ENCODE measurements around the gene C20orf204.
A peak's percentile ranks its signal among the peaks of the same experiment; 100 is the strongest.

C20orf204 gene

GRCh38 chr20:64042054-64042781, 6.2 kb downstream of the C20orf204 start:
- peak in 2 of 3 donors; percentile 43 to 54 for DNase-seq

GRCh38 chr20:64043768-64044167, 7.8 kb downstream of the C20orf204 start:
- no peak for DNase-seq

- DNase-seq = no peak
Observed at GRCh38 chr20:64044484-64045247, 8.7 kb downstream of the C20orf204 start.

GRCh38 chr20:64045346-64046011, 9.5 kb downstream of the C20orf204 start:
- DNase-seq = peak in 1 of 3 donors; percentile 55

GRCh38 chr20:64047046-64047389, 11.0 kb downstream of the C20orf204 start:
- no peak for DNase-seq

GRCh38 chr20:64047968-64048401, 12.0 kb downstream of the C20orf204 start:
- no peak for DNase-seq

GRCh38 chr20:64048402-64049044, 12.5 kb downstream of the C20orf204 start:
- DNase-seq = no peak

- peak; percentile 32 to 69 (median 41) for DNase-seq
Observed at GRCh38 chr20:64049060-64049877, 13.3 kb downstream of the C20orf204 start, which contains the start of gene SOX18. TSS of gene SOX18 (minus strand) at chr20:64049639. CDS start at chr20:64049516, 123 bp downstream.

- DNase-seq = no peak
Observed at GRCh38 chr20:64049878-64050260, 13.9 kb downstream of the C20orf204 start.

- DNase-seq = peak in 1 of 3 donors; percentile 41
Observed at GRCh38 chr20:64050261-64051032, 14.5 kb downstream of the C20orf204 start.

- no peak for DNase-seq
Observed at GRCh38 chr20:64051033-64051452, 15.1 kb downstream of the C20orf204 start.

- no peak for DNase-seq
Observed at GRCh38 chr20:64051561-64052325, 15.8 kb downstream of the C20orf204 start.

- no peak for DNase-seq
Observed at GRCh38 chr20:64052326-64052722, 16.3 kb downstream of the C20orf204 start.

- DNase-seq = no peak
Observed at GRCh38 chr20:64052987-64053840, 17.2 kb downstream of the C20orf204 start.

- peak in 2 of 3 donors; percentile 36 to 41 for DNase-seq
Observed at GRCh38 chr20:64053841-64054661, 18.1 kb downstream of the C20orf204 start.

GRCh38 chr20:64055396-64055892, 19.5 kb downstream of the C20orf204 start:
- DNase-seq = no peak

- DNase-seq = no peak
Observed at GRCh38 chr20:64055893-64056638, 20.1 kb downstream of the C20orf204 start.

GRCh38 chr20:64056639-64056888, 20.6 kb downstream of the C20orf204 start:
- DNase-seq = no peak
